GM12865 (cell line): ENCODE results near the gene HAGH.

Experiments used
- DNase-seq: peaks from one replicate; pipeline ENCODE4 v3.0.0; 2010; ENCODE audit warnings: low read depth
- H3K4me3 ChIP-seq: 2 replicates; pipeline ENCODE4 v1.5.1; 2011; ENCODE audit warnings: mild to moderate bottlenecking, low read depth, low read length, control low read depth
- TF ChIP-seq, protein P1 (sequence below): IDR thresholded peaks from 2 replicates; pipeline ENCODE4 v1.5.1; 2011; ENCODE audit warnings: low read length, control low read depth, low read depth, inconsistent platforms; ENCODE audit not compliant: insufficient read depth; ENCODE audit errors: missing control alignments

Gene HAGH

DNA sequence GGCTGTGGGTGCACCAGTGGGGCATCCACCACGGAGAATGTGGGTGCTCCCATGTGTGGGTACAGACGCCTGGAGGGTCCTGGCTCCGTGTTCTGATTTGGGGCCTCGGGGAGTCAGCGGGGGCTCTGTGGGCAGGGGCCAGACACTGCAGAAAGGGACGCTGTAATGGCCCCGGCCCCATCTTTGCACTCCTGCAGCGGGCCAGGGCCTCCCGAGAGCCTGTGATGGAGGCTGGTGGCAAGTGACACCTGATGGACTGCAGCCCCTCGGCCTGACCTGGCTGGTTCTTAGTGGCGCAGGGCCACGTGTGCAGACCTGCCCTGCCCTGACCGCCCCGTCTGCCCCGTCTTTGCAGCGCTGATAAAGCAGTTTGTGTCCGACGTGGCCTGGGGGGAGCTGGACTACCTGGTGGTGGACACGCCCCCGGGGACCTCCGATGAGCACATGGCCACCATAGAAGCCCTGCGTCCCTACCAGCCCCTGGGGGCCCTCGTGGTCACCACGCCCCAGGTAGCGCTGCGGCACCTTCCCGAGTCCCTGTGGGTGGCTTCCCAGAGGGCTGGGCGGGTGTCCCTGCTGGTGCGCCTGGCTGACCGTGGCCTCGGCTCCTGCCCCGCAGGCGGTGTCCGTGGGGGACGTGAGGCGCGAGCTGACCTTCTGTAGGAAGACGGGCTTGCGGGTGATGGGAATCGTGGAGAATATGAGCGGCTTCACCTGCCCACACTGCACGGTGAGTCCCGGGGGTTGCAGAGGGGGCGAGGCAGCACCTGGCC is 39.1 kb downstream of the HAGH start:
- no peak for DNase-seq
- no peak overlapping the region for H3K4me3 ChIP-seq

DNA sequence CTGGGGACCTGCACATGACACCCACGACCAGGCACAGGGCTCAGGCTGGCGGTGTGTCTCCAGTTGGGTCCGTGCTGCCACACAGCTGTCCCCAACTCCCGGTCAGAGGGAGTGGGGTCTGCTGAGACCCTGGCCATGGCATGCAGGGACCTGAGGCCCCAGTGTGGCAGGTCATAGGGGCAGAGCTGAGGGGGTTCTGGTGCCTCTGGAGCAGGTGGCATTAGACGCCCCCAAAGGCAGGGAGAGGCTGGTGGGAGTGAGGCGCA is 39.6 kb downstream of the HAGH start:
- no peak overlapping the region for H3K4me3 ChIP-seq
- DNase-seq, result no peak
- TF ChIP-seq, protein P1, sequence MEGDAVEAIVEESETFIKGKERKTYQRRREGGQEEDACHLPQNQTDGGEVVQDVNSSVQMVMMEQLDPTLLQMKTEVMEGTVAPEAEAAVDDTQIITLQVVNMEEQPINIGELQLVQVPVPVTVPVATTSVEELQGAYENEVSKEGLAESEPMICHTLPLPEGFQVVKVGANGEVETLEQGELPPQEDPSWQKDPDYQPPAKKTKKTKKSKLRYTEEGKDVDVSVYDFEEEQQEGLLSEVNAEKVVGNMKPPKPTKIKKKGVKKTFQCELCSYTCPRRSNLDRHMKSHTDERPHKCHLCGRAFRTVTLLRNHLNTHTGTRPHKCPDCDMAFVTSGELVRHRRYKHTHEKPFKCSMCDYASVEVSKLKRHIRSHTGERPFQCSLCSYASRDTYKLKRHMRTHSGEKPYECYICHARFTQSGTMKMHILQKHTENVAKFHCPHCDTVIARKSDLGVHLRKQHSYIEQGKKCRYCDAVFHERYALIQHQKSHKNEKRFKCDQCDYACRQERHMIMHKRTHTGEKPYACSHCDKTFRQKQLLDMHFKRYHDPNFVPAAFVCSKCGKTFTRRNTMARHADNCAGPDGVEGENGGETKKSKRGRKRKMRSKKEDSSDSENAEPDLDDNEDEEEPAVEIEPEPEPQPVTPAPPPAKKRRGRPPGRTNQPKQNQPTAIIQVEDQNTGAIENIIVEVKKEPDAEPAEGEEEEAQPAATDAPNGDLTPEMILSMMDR, result no peak

More for the DNA sequence above, 39.1 kb downstream of the HAGH start:
- TF ChIP-seq, protein P1, result no peak

DNA sequence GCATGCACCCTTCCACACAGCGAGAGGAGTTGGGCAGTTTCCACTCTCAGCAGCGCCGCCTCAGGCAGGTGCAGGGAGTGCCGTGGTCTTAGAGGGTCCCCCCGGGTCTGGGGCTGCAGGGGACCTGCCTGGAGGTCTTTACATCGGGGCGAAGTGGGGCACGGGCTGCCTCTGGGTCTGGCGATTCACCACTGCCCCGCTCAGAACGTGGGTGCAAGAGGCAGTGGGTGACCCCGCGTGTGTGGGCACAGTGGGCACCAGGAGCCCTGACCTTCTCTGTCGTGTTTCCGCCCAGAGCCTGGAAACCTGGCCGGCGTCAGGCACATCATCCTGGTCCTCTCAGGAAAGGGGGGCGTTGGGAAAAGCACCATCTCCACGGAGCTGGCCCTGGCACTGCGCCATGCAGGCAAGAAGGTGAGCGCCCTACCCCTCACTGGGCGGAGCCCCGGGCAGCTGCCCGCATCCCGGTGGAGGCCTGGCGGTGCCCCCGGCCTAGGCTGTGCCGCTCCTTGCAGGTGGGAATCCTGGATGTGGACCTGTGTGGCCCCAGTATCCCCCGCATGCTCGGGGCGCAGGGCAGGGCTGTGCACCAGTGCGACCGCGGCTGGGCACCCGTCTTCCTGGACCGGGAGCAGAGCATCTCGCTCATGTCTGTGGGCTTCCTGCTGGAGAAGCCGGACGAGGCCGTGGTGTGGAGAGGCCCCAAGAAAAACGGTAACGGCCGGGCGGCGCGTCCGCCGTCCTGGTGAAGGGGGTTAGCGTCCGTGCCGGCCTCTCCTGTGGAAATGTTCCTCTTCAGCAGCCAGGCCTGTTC is 40.2 kb downstream of the HAGH start:
- TF ChIP-seq, protein P1, result no peak
- no peak for DNase-seq
- H3K4me3 ChIP-seq, result no peak overlapping the region

DNA sequence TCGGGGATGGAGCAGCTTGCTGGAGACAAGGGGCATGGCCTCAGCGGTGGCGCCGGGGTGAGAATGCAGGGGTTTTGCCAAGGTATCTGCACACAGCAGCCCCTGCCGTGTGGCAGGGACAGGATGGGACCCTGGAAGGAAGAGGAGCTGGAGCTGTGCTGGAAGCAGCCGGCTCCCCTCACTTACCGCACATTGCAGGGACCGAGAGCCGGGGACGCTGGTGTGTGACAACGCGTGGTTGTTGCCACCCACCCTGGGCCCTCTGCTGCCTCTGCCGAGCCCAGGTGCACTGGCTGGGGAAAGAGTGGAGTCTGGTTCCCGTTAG is 40.8 kb downstream of the HAGH start:
- TF ChIP-seq, protein P1, result no peak
- DNase-seq, result no peak
- H3K4me3 ChIP-seq, result no peak overlapping the region

DNA sequence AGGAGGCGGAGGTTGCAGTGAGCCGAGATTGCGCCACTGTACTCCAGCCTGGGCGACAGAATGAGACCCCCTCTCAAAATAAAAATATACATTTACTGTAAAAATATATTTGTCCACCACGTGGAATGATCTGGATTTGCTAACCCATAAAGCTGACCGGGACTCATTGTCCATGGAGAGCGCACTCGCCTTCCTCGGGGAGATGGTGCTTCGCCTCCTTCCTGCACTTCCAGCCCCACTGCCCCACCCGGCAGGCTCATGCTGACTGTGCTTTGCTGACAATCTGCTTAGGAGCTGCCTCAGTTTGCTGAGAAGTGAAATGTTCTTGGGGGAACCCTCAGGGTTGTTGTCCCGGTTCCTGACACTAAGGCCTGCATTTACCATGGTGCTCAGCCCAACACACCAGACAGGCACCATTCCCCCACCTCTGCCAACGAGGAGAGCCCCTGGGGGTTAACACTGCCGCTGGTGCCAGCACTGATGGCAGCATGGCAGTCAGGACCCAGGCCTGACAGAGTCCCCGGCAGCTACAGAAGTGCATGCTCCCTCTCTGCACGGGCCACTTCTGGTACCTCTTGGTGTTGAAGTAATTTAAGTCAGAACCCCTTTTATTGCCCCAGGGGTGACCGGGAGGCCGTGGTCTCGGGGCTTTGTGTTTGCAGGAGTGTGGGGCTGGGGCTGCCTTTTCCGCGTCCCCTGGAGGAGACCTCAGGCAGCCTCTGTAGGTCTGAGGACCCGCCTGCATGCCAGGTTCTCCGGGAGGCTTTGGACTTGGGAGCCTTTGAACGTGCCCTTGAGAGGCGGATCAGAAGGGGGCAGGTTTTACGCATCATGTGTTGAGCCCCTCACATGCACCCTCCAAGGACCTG is 41.4 kb downstream of the HAGH start:
- TF ChIP-seq, protein P1, result no peak
- H3K4me3 ChIP-seq, result no peak overlapping the region
- no peak for DNase-seq

DNA sequence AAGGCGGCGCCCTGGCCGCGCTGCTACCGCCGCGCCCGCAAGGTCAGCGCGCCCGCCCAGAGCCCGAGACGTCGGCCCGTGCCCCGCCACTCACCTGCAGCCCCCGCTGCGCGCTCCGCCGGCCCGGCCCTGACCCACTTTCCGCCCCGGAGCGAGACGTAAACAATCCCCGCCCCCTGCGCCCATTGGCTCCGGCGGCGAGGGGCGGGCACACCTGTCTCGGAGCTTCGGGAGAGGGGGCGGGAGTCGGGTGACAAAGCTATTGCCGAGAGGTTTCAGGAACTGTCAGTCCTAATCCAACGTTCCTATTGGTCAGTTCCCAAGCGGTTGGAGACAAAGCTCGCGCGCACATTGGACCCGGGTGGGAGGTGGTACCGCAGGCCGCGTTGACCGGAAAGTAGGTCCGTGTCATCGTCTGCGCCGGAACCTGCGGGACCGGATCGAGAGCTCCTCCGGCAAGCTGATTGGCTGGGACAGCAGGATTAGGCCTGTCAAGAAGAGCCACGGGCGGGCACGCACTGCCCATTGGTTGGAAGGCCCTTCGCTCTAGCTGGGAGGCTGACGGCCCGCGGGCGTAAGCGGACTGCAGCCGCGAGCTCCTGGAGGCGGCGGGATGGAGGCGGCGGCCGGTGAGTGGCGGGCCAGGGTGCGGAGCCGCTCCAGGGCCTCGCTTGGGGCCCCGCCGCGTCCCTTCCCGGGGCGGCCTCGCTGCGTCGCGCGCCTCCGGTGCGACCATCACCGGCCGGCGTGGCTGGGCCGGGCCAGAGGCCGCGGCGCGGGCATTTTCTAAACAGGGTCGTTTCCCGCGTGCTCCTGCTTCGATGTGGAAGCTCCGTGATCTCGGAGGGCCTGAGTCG is 44.0 kb downstream of the HAGH start, which contains the start of the genes NUBP2 and SPSB3:
TSS of gene NUBP2 (plus strand) at position 553 of the 857 bp plus-strand sequence. CDS start at position 614, 61 bp downstream.
TSS of gene SPSB3 (minus strand) at position 164 of the 857 bp plus-strand sequence. CDS start 1,088 bp downstream, outside the sequence.
- TF ChIP-seq, protein P1, result no peak
- DNase-seq, result peak; percentile 100
- H3K4me3 ChIP-seq, result peak within 1 kb of the TSS; percentile 84
